ENCODE measurements around the gene SPSB3. TPM values are rescaled to one million over a fixed set of nuclear protein-coding genes. Genes with fewer than 3 reads are reported as not detected.

SPSB3 gene
- total RNA-seq, 1 donor from 2014 or later = 48.2 TPM

DNA sequence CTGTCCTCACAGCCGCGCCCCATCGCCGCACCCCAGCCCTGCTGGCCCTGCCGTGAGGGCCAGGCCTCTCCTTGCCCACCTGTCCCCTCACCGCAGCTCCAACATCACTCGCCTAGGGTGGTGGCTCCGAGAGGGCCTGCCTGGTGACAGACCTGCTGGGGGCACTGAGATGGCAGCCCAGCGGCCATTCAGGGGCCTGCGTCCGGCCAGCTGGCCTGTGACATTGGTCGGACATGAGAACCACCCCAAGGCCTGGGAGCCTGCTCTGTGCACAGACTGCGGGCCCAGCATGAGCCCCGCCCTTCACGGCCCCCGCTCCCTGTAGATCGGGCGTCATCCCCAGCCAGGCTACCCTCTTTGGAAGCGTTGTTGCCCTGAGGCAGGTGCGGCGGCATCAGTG lies 22.9 kb downstream of the SPSB3 start:
- Histone ChIP-seq H3K27me3 (ENCODE audit: control insufficient read depth, insufficient read depth, low read length) (no peaks in the 10 kb centered on the region), H3K4me3 (ENCODE audit: low read depth, low read length) (no peak overlapping the region), H3K36me3 (ENCODE audit: control insufficient read depth, insufficient read depth, low read length) (peaks cover 22% of the 10 kb centered on the region)
- no peak for FAIRE-seq
- DNase-seq (ENCODE audit: low read depth) = no peak
- TF ChIP-seq, protein P1, sequence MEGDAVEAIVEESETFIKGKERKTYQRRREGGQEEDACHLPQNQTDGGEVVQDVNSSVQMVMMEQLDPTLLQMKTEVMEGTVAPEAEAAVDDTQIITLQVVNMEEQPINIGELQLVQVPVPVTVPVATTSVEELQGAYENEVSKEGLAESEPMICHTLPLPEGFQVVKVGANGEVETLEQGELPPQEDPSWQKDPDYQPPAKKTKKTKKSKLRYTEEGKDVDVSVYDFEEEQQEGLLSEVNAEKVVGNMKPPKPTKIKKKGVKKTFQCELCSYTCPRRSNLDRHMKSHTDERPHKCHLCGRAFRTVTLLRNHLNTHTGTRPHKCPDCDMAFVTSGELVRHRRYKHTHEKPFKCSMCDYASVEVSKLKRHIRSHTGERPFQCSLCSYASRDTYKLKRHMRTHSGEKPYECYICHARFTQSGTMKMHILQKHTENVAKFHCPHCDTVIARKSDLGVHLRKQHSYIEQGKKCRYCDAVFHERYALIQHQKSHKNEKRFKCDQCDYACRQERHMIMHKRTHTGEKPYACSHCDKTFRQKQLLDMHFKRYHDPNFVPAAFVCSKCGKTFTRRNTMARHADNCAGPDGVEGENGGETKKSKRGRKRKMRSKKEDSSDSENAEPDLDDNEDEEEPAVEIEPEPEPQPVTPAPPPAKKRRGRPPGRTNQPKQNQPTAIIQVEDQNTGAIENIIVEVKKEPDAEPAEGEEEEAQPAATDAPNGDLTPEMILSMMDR (IDR thresholded peaks at IDR 0.05; ENCODE audit: insufficient read depth, low read length, severe bottlenecking) = no peak

DNA sequence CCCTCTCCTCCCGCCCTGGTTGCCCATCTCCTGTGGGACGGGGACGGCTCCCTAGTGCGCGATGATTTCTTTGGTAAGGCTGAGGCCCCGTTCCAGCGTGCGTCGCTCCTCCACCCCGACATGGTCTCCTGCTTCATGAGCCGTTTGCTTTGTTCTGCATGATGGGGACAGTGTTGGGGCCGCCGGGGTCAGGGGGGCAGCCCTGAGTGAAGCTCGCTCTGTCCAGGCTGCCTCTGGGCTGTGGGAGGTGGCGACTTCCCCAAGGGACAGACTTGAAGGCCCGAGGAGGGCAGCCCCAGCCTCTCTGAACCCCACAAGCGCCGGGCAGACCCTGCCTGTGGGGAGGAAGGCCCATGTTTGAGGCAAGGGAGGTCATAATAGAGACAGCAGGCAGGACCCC lies 23.4 kb downstream of the SPSB3 start:
- H3K36me3 ChIP-seq (ENCODE audit: control insufficient read depth, insufficient read depth, low read length) = peaks cover 17% of the 10 kb centered on the region
- H3K27me3 ChIP-seq (ENCODE audit: control insufficient read depth, insufficient read depth, low read length) = no peaks in the 10 kb centered on the region
- no peak overlapping the region for H3K4me3 ChIP-seq (ENCODE audit: low read depth, low read length)
- TF ChIP-seq, protein P1 (IDR thresholded peaks at IDR 0.05; ENCODE audit: insufficient read depth, low read length, severe bottlenecking) = no peak
- FAIRE-seq = no peak
- DNase-seq (ENCODE audit: low read depth) = no peak

DNA sequence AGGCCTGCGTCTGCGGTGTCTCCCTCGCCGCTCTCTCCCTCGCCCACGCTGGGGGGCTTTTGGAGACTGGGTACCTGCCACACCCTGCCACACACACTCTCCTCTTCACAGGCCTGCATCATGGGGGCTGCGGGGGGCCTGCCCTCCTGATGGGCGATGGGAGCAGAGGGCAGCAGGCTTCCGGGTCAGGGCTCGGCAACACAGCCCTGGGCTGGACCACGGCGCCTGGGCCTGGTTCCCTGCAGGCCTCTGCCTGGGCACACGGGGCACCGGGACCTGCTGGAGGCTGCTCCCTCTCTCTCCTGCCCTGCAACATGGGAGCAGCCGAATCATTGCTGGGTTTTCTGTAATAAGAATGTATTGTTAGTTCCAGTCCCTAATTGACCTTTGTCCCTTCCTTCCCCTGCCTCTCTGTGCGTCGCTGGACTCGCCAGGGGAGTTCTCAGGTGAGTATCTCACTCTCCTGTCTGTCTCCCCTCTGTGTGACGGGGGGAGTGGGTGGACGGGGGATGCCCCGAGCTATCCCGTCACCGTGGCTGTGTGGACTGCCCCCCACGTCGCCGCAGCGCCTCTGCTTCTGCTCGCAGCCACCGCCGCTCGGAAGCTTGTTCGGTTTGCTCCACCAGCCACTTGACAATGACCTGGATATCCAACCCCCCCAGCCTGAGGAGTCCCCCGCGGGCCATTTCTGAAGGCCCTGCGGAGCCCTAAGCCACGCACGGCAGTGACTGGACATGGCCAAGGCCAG lies 24.5 kb downstream of the SPSB3 start:
- Histone ChIP-seq H3K27me3 (ENCODE audit: control insufficient read depth, insufficient read depth, low read length) (no peaks in the 10 kb centered on the region), H3K4me3 (ENCODE audit: low read depth, low read length) (no peak overlapping the region), H3K36me3 (ENCODE audit: control insufficient read depth, insufficient read depth, low read length) (peaks cover 12% of the 10 kb centered on the region)
- DNase-seq (ENCODE audit: low read depth) (no peak), FAIRE-seq (no peak)
- TF ChIP-seq, protein P1 (IDR thresholded peaks at IDR 0.05; ENCODE audit: insufficient read depth, low read length, severe bottlenecking) = no peak

DNA sequence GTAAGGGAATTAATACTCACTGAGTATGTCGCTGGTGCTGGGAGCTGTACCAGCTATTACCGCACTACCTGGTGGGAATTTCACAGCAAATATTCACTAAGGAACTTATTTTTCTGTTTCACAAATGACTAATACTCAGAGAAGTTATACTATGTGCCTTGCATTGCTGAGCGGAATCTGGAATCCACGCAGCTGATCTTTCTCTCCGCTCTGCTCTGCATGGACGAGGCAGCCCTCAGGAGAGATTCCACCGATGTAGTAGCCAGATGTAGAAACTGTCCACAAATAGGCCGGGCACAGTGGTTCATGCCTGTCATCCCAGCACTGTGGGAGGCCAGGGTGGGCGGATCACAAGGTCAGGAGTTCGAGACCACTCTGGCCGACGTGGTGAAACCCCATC lies 28.2 kb downstream of the SPSB3 start:
- peaks cover 20% of the 10 kb centered on the region for H3K36me3 ChIP-seq (ENCODE audit: control insufficient read depth, insufficient read depth, low read length)
- no peaks in the 10 kb centered on the region for H3K27me3 ChIP-seq (ENCODE audit: control insufficient read depth, insufficient read depth, low read length)
- H3K4me3 ChIP-seq (ENCODE audit: low read depth, low read length) = no peak overlapping the region
- FAIRE-seq (no peak), DNase-seq (ENCODE audit: low read depth) (no peak)
- TF ChIP-seq, protein P1 (IDR thresholded peaks at IDR 0.05; ENCODE audit: insufficient read depth, low read length, severe bottlenecking) = no peak

DNA sequence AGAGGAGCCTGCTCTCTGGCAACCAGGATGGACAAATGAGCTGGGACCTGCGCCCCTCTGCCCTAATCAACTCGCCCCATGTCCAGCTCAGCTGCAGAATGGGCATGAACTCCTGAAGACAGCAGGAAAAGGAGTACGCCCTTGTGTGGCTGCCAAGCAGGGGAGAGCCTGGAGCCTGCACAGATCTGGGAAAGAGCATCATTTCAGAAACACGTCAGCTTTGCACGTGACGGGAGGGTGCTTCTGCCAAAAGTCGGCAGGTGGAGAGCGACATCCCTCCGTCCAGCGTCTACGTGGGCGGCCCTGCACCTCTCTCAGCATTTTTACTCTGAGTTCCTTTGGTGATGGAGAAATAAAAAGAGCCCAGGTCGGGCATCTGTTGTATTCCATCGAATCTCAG lies 29.5 kb downstream of the SPSB3 start:
- FAIRE-seq (no peak), DNase-seq (ENCODE audit: low read depth) (no peak)
- H3K36me3 ChIP-seq (ENCODE audit: control insufficient read depth, insufficient read depth, low read length) = peaks cover 28% of the 10 kb centered on the region
- H3K4me3 ChIP-seq (ENCODE audit: low read depth, low read length) = no peak overlapping the region
- H3K27me3 ChIP-seq (ENCODE audit: control insufficient read depth, insufficient read depth, low read length) = no peaks in the 10 kb centered on the region
- TF ChIP-seq, protein P1 (IDR thresholded peaks at IDR 0.05; ENCODE audit: insufficient read depth, low read length, severe bottlenecking) = no peak

DNA sequence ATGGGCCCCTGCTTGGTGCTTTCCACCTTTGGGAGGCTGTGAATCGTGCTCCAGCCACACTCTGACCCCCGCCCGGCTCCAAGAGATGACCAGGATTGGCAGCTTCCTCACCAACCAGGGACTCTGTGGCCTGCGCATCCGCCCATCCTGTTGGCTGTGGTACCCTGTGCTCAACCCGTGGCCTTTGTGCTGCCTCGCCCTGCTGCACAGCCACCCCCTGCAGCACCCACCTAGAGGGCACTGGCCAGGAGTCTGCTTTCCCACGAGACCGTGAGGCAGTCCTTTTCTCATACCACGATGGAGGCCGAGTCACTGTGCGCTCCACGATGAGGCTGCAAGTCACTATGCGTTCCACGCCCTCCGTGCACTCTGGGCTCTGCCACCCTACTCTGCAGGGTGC lies 30.4 kb downstream of the SPSB3 start:
- TF ChIP-seq, protein P1 (IDR thresholded peaks at IDR 0.05; ENCODE audit: insufficient read depth, low read length, severe bottlenecking) = no peak
- no peak for FAIRE-seq
- peaks cover 29% of the 10 kb centered on the region for H3K36me3 ChIP-seq (ENCODE audit: control insufficient read depth, insufficient read depth, low read length)

More for the DNA sequence above, 30.4 kb downstream of the SPSB3 start:
- DNase-seq (ENCODE audit: low read depth) = no peak
- H3K27me3 ChIP-seq (ENCODE audit: control insufficient read depth, insufficient read depth, low read length) = no peaks in the 10 kb centered on the region
- no peak overlapping the region for H3K4me3 ChIP-seq (ENCODE audit: low read depth, low read length)
